Smooth muscle cell (in vitro differentiated cells): ENCODE measurements around the gene SNX32. TPM values are rescaled to one million over a fixed set of nuclear protein-coding genes. Genes with fewer than 3 reads are reported as not detected.

Experiments
- DNase-seq: peaks from one replicate; lab custom pipeline; 2025; ENCODE audit not compliant: unreplicated experiment; lab: John Stamatoyannopoulos, UW
- H2AFZ ChIP-seq: fragments of 200-600 bp; sonication (generic); 2 replicates; pipeline ENCODE4 v1.6.0; 2016; ENCODE audit warnings: antibody characterized with exemption, low read depth, mild to moderate bottlenecking
- H3F3A ChIP-seq: fragments of 200-600 bp; sonication (generic); 2 replicates; pipeline ENCODE4 v1.6.0; 2017; ENCODE audit warnings: antibody characterized with exemption, low read depth
- H3K27ac ChIP-seq: fragments of 200-600 bp; sonication (generic); 2 replicates; pipeline ENCODE4 v1.5.1; 2016; ENCODE audit warnings: low read depth, mild to moderate bottlenecking
- H3K27me3 ChIP-seq: fragments of 200-600 bp; sonication (generic); 2 replicates; pipeline ENCODE4 v1.6.1; 2016; ENCODE audit warnings: low read depth, mild to moderate bottlenecking
- H3K36me3 ChIP-seq: fragments of 200-600 bp; sonication (generic); 2 replicates; pipeline ENCODE4 v1.5.1; 2016; ENCODE audit warnings: low read depth
- H3K4me1 ChIP-seq: fragments of 200-600 bp; sonication (generic); 2 replicates; pipeline ENCODE4 v1.5.1; 2016; ENCODE audit warnings: low read depth
- H3K4me2 ChIP-seq: fragments of 200-600 bp; sonication (generic); 2 replicates; pipeline ENCODE4 v1.6.0; 2016; ENCODE audit warnings: mild to moderate bottlenecking
- H3K4me3 ChIP-seq: fragments of 200-600 bp; sonication (generic); 2 replicates; pipeline ENCODE4 v1.5.1; 2016; ENCODE audit warnings: mild to moderate bottlenecking
- H3K79me2 ChIP-seq: fragments of 200-600 bp; sonication (generic); 2 replicates; pipeline ENCODE4 v1.6.0; 2016; ENCODE audit warnings: low read depth, mild to moderate bottlenecking
- H3K9ac ChIP-seq: fragments of 200-600 bp; sonication (generic); 2 replicates; pipeline ENCODE4 v1.6.0; 2016; ENCODE audit warnings: low read depth
- H3K9me3 ChIP-seq: fragments of 200-600 bp; sonication (generic); replicated peaks from 2 replicates; pipeline ENCODE4 v1.5.1; 2016; ENCODE audit warnings: low read depth
- H4K20me1 ChIP-seq: fragments of 200-600 bp; sonication (generic); 2 replicates; pipeline ENCODE4 v1.6.0; 2016; ENCODE audit warnings: low read depth
- CTCF ChIP-seq: fragments of 200-600 bp; sonication (generic); IDR thresholded peaks from 2 replicates; pipeline ENCODE4 v1.5.1; 2017; ENCODE audit warnings: borderline replicate concordance, mild to moderate bottlenecking, antibody characterized with exemption; ENCODE audit not compliant: insufficient read depth, poor library complexity, severe bottlenecking
- WGBS: methylation state at CpG from one replicate; pipeline ENCODE4 v1.1.7; 2016; ENCODE audit warnings: low lambda C conversion rate; 5-methylcytosine and 5-hydroxymethylcytosine counted together
- polyA plus RNA-seq: library from polyadenylated mRNA; unstranded; fragments of >200 nt; fragmentation: Nextera tagmentation; extraction: Ambion mirVana; gene quantifications from 2 replicates; pipeline ENCODE4 v1.2.1, GENCODE V29; 2016
- total RNA-seq: library from RNA; depleted of rRNA; stranded (reverse); fragments of >200 nt; gene quantifications from 2 replicates; pipeline ENCODE4 v1.2.3, GENCODE V29; 2014

Gene SNX32
- total and polyA plus RNA-seq, 2 experiments from 2014 or later: 1.1 to 1.2 TPM

DNA sequence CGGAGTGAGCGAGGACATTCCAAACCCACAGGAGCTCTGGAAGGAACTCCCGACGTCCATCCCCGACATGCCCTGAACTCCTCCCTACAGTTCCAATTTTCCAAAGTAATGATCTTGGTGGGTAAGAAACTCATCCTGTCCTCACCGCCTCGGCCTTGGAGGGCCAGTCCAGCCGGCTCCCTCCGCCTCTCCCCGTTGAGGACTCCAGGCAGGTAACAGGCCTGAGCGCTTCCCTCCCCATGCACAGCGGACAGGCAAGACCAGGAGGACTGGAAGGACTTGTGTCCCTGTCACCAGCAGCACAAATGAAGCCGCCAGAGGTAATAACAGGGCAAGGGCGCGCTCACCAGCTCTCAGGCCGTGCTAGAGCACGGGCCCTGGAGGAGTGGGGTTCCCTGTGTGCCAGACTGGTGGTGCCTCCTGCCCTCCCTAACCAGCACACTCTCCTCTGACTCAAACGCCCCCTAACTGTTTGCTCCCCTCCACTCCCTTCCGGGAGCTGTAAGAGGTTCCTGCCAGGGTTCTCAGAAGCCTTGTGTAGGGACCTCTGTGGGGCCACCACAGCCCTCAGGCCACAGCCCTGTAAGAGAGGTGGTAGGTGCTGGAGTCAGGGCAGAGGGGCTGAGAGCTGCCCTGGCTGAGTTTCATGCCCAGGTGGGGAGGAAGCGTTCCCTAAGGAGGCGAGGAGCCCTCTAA is 29.8 kb upstream of the SNX32 start:
- Histone ChIP-seq H4K20me1 (no peaks in the 10 kb centered on the region), H2AFZ (no peak overlapping the region), H3K27me3 (peaks cover 7% of the 10 kb centered on the region), H3K27ac (no peak overlapping the region), H3K4me1 (no peaks in the 10 kb centered on the region), H3F3A (no peaks in the 10 kb centered on the region), H3K9me3 (no peaks in the 10 kb centered on the region), H3K79me2 (no peaks in the 10 kb centered on the region), H3K4me2 (no peak overlapping the region), H3K4me3 (no peak overlapping the region), H3K9ac (no peak overlapping the region), H3K36me3 (no peaks in the 10 kb centered on the region)
- WGBS: 79% methylated on average over 20 of the region's 21 CpGs
- no peak for TF ChIP-seq CTCF
- DNase-seq: no peak

GRCh38 chr11:65806979-65807378 is 26.8 kb upstream of the SNX32 start:
- 71% methylated on average over 6 of the region's 6 CpGs for WGBS
- H3K27ac ChIP-seq: no peak overlapping the region
- H3F3A ChIP-seq: no peaks in the 10 kb centered on the region
- TF ChIP-seq CTCF: no peak
- H4K20me1 ChIP-seq: no peaks in the 10 kb centered on the region
- no peak overlapping the region for H2AFZ ChIP-seq
- H3K79me2 ChIP-seq: no peaks in the 10 kb centered on the region
- no peaks in the 10 kb centered on the region for H3K36me3 ChIP-seq
- no peak for DNase-seq
- no peak overlapping the region for H3K4me3 ChIP-seq
- no peaks in the 10 kb centered on the region for H3K4me1 ChIP-seq
- peaks cover 7% of the 10 kb centered on the region for H3K27me3 ChIP-seq
- H3K4me2 ChIP-seq: no peak overlapping the region
- no peak overlapping the region for H3K9ac ChIP-seq
- H3K9me3 ChIP-seq: no peaks in the 10 kb centered on the region

DNA sequence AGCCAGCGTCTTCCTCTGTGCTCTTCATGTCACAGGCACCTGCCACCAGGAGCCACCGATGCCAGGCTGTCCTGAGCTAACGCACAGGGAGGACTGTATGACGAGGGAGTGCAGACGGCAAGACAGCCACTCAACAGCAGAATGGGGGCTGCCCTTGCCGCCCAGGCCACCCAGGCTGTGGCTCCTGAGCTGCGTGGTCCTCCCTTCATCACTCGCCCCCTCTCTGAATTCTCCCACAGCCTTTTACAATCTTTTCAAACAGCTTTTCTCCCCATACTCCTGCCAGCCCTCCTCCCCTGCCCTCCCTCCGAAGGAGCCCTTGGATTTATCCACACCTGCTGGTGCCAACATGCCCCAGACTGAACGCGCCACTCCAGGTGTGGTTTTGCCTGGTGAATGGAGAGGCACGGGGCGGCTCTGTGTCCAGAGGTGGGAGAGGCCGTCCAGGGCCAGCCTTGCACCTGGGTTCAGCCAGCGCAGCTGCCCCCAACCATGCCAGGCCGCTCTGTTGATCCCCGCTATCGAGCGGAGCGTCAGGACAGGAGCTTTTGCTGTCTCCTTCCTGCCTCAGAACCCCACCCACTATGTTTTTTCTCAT is 24.9 kb upstream of the SNX32 start:
- Histone ChIP-seq H3K27ac (no peak overlapping the region), H3K79me2 (no peaks in the 10 kb centered on the region), H3F3A (no peaks in the 10 kb centered on the region), H3K4me1 (no peaks in the 10 kb centered on the region), H3K4me3 (no peak overlapping the region), H2AFZ (no peak overlapping the region), H4K20me1 (no peaks in the 10 kb centered on the region), H3K4me2 (no peak overlapping the region), H3K27me3 (peaks cover 5% of the 10 kb centered on the region), H3K36me3 (no peaks in the 10 kb centered on the region), H3K9ac (no peak overlapping the region), H3K9me3 (no peaks in the 10 kb centered on the region)
- 90% methylated on average over 20 of the region's 20 CpGs for WGBS
- DNase-seq: no peak
- TF ChIP-seq CTCF: no peak

DNA sequence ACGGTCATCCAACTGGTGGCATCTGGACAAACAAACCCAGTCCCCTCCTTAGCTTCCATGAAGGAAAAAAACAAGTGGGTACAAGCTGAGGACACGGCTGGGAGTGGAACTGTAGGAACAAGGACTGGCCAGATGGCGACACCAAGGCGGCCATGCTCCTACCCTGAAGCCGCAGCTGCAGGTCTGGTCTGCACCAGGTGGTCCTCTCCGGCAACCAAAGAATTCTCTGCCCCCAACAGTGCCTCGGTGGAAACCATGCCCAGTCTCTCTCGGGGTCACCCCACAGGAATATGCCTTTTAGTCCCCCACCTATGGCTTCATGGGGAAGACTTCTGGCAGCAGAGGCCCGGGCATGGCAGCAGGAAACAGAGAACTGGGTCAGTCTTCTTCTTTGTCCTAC is 24.3 kb upstream of the SNX32 start:
- Histone ChIP-seq H3K79me2 (no peaks in the 10 kb centered on the region), H4K20me1 (no peaks in the 10 kb centered on the region), H3K27ac (no peak overlapping the region), H3K4me3 (no peak overlapping the region), H3K27me3 (no peaks in the 10 kb centered on the region), H3K9me3 (no peaks in the 10 kb centered on the region), H3K4me1 (no peaks in the 10 kb centered on the region), H3K4me2 (no peak overlapping the region), H3K9ac (no peak overlapping the region), H2AFZ (no peak overlapping the region), H3K36me3 (no peaks in the 10 kb centered on the region), H3F3A (no peaks in the 10 kb centered on the region)
- TF ChIP-seq CTCF: no peak
- DNase-seq: no peak
- 92% methylated on average over 9 of the region's 9 CpGs for WGBS
